Spleen (tissue), 7 donors: ENCODE results near the gene TXLNG.

Experiments used
- CTCF ChIP-seq, 11 experiments: fragments of 200-600 bp in 7 of 11; fragments of 450-650 bp in 4 of 11; sonication (generic) in 4 of 11; IDR thresholded peaks in 8 of 11; conservative IDR thresholded peaks in 3 of 11; 1 replicate in 7 of 11; 2 replicates in 4 of 11; pipeline versions ENCODE4 v1.4.0 to v1.8.0; 2016 to 2021; ENCODE audit warnings: antibody characterized with exemption in 11 of 11, inconsistent platforms in 4 of 11, mild to moderate bottlenecking in 1 of 11
- POLR2A ChIP-seq, 3 donors: fragments of 450-650 bp; IDR thresholded peaks; one replicate each; pipeline ENCODE4 v1.5.1; 2017; ENCODE audit warnings: antibody characterized with exemption in 3 of 3, mild to moderate bottlenecking in 1 of 3
- POLR2AphosphoS5 ChIP-seq, 3 donors: sonication (generic); formaldehyde crosslinking; IDR thresholded peaks; one replicate each; pipeline ENCODE4 v1.5.1; 2017; ENCODE audit warnings: antibody characterized with exemption in 3 of 3
- donor health status: DM: no; HTN: no; CAD: no; lungs with moderate emphysema.
- donor health status: DM: no; HTN: no; CAD: no.
- donor health status: DM: no; HTN: no; CAD: no.

- no peak for TF ChIP-seq CTCF (IDR thresholded peaks at IDR 0.05 in 8 of 11, conservative IDR thresholded peaks at IDR 0.05 in 3 of 11)
- no peak for TF ChIP-seq POLR2AphosphoS5 (IDR thresholded peaks at IDR 0.05)
- TF ChIP-seq POLR2A (IDR thresholded peaks at IDR 0.05), result no peak
These were observed 32.2 kb upstream of the TXLNG start for GRCh38 chrX:16754019-16754418.
